Measurements from ENCODE around the gene CYP4B1.

Gene CYP4B1

GRCh38 chr1:46813858-46814396 lies 15.1 kb downstream of the CYP4B1 start:
- H3K9me2 ChIP-seq (ENCODE audit: low read depth, low read length): no peaks in the 10 kb centered on the region
- no peaks in the 10 kb centered on the region for H4K20me1 ChIP-seq (ENCODE audit: insufficient read depth, low read length)
- H3F3A ChIP-seq (ENCODE audit: insufficient read depth, low read length): no peaks in the 10 kb centered on the region
- no peaks in the 10 kb centered on the region for H3K36me3 ChIP-seq (ENCODE audit: insufficient read depth, low read length)
- no peak overlapping the region for H3K27ac ChIP-seq (ENCODE audit: low read depth, low read length, poor library complexity, severe bottlenecking)
- H3K9me3 ChIP-seq (ENCODE audit: low read length): no peaks in the 10 kb centered on the region
- H3K4me1 ChIP-seq (ENCODE audit: insufficient read depth, low read length, severe bottlenecking): no peaks in the 10 kb centered on the region
- H3K4me2 ChIP-seq (ENCODE audit: low read length): no peak overlapping the region
- no peaks in the 10 kb centered on the region for H3K79me2 ChIP-seq (ENCODE audit: insufficient read depth, low read length)
- no peaks in the 10 kb centered on the region for H3K27me3 ChIP-seq (ENCODE audit: insufficient read depth, low read length)
- H3K4me3 ChIP-seq (ENCODE audit: low read depth, low read length, poor library complexity, severe bottlenecking): no peak overlapping the region
- H2AFZ ChIP-seq (ENCODE audit: low read length): no peak overlapping the region
- TF ChIP-seq EZH2 (IDR thresholded peaks at IDR 0.05; ENCODE audit: borderline replicate concordance, low read length): no peak
- TF ChIP-seq CTCF (IDR thresholded peaks at IDR 0.05; ENCODE audit: low read length): no peak
- no peak overlapping the region for H3K9ac ChIP-seq (ENCODE audit: low read length)

- Histone ChIP-seq H3K4me1 (ENCODE audit: insufficient read depth, low read length, severe bottlenecking) (no peaks in the 10 kb centered on the region), H3K9me2 (ENCODE audit: low read depth, low read length) (no peaks in the 10 kb centered on the region), H3K4me2 (ENCODE audit: low read length) (no peak overlapping the region)
These were observed 16.3 kb downstream of the CYP4B1 start for GRCh38 chr1:46815133-46815532.

GRCh38 chr1:46816930-46817329 lies 18.1 kb downstream of the CYP4B1 start:
- Histone ChIP-seq H3K36me3 (ENCODE audit: insufficient read depth, low read length) (no peaks in the 10 kb centered on the region), H3K9me2 (ENCODE audit: low read depth, low read length) (no peaks in the 10 kb centered on the region), H2AFZ (ENCODE audit: low read length) (no peak overlapping the region), H3K9me3 (ENCODE audit: low read length) (no peaks in the 10 kb centered on the region), H3K79me2 (ENCODE audit: insufficient read depth, low read length) (no peaks in the 10 kb centered on the region), H3K4me1 (ENCODE audit: insufficient read depth, low read length, severe bottlenecking) (no peaks in the 10 kb centered on the region), H3K4me3 (ENCODE audit: low read depth, low read length, poor library complexity, severe bottlenecking) (no peak overlapping the region), H3K27ac (ENCODE audit: low read depth, low read length, poor library complexity, severe bottlenecking) (no peak overlapping the region), H3K4me2 (ENCODE audit: low read length) (no peak overlapping the region), H3K9ac (ENCODE audit: low read length) (no peak overlapping the region), H4K20me1 (ENCODE audit: insufficient read depth, low read length) (no peaks in the 10 kb centered on the region), H3K27me3 (ENCODE audit: insufficient read depth, low read length) (no peaks in the 10 kb centered on the region), H3F3A (ENCODE audit: insufficient read depth, low read length) (no peaks in the 10 kb centered on the region)
- TF ChIP-seq CTCF (IDR thresholded peaks at IDR 0.05; ENCODE audit: low read length) (no peak), EZH2 (IDR thresholded peaks at IDR 0.05; ENCODE audit: borderline replicate concordance, low read length) (no peak)

More at GRCh38 chr1:46815133-46815532, 16.3 kb downstream of the CYP4B1 start:
- no peaks in the 10 kb centered on the region for H3K36me3 ChIP-seq (ENCODE audit: insufficient read depth, low read length)
- no peak overlapping the region for H3K4me3 ChIP-seq (ENCODE audit: low read depth, low read length, poor library complexity, severe bottlenecking)
- H3K79me2 ChIP-seq (ENCODE audit: insufficient read depth, low read length): no peaks in the 10 kb centered on the region
- H4K20me1 ChIP-seq (ENCODE audit: insufficient read depth, low read length): no peaks in the 10 kb centered on the region
- no peak overlapping the region for H3K27ac ChIP-seq (ENCODE audit: low read depth, low read length, poor library complexity, severe bottlenecking)
- no peaks in the 10 kb centered on the region for H3K27me3 ChIP-seq (ENCODE audit: insufficient read depth, low read length)
- no peaks in the 10 kb centered on the region for H3K9me3 ChIP-seq (ENCODE audit: low read length)
- H2AFZ ChIP-seq (ENCODE audit: low read length): no peak overlapping the region
- TF ChIP-seq EZH2 (IDR thresholded peaks at IDR 0.05; ENCODE audit: borderline replicate concordance, low read length) (no peak), CTCF (IDR thresholded peaks at IDR 0.05; ENCODE audit: low read length) (no peak)
- H3K9ac ChIP-seq (ENCODE audit: low read length): no peak overlapping the region
- no peaks in the 10 kb centered on the region for H3F3A ChIP-seq (ENCODE audit: insufficient read depth, low read length)

Measured in OCI-LY1 (cell line).